HFFc6 (cell line): ENCODE data around the gene SHC3. TPM values are rescaled to one million over a fixed set of nuclear protein-coding genes. Genes with fewer than 3 reads are reported as not detected.

Experiments
- DNase-seq: peaks from one replicate; pipeline ENCODE4 v3.0.0-alpha.2; 2018
- H3K27ac Mint-ChIP-seq: 2 replicates; pipeline ENCODE4 v1.8.0; 2020; ENCODE audit warnings: mild to moderate bottlenecking, mixed read lengths
- H3K27me3 Mint-ChIP-seq: 2 replicates; pipeline ENCODE4 v1.8.0; 2021; ENCODE audit warnings: mild to moderate bottlenecking, moderate library complexity, mixed read lengths; ENCODE audit not compliant: insufficient read depth
- H3K36me3 Mint-ChIP-seq: 2 replicates; pipeline ENCODE4 v1.8.0; 2021; ENCODE audit warnings: low read depth, mixed read lengths
- H3K4me1 Mint-ChIP-seq: 2 replicates; pipeline ENCODE4 v1.8.0; 2020; ENCODE audit warnings: low read depth, mixed read lengths
- H3K4me3 Mint-ChIP-seq: 2 replicates; pipeline ENCODE4 v1.8.0; 2020; ENCODE audit warnings: mild to moderate bottlenecking, moderate library complexity, mixed read lengths
- H3K9me3 Mint-ChIP-seq: 2 replicates; pipeline ENCODE4 v1.8.0; 2020; ENCODE audit warnings: mild to moderate bottlenecking, mixed read lengths
- CTCF ChIP-seq: fragments of 200-600 bp; sonication (generic); IDR thresholded peaks from 2 replicates; pipeline ENCODE4 v1.5.0; 2021; ENCODE audit warnings: antibody characterized with exemption, mild to moderate bottlenecking
- total RNA-seq, 6 experiments: library from RNA; stranded (reverse); fragmentation: NEBNext Ultra II Directional; extraction: Animal tissue kit (Norgen Biotek cat#: 25700); gene quantifications; 2 replicates in 1 of 6; 3 replicates in 5 of 6; pipeline ENCODE4 v1.2.3, GENCODE V29; 2021

Gene SHC3
- total RNA-seq, 6 experiments from 2014 or later = 0.28 to 1.9 (median 0.42) TPM

- no peak for TF ChIP-seq CTCF
- peak overlapping the region; percentile 85 for H3K4me3 Mint-ChIP-seq
- H3K4me1 Mint-ChIP-seq = peaks cover 34% of the 10 kb centered on the region
- peak overlapping the region; percentile 89 for H3K27ac Mint-ChIP-seq
- no peaks in the 10 kb centered on the region for H3K9me3 Mint-ChIP-seq
- no peak for DNase-seq
- peaks cover 8% of the 10 kb centered on the region for H3K27me3 Mint-ChIP-seq
- no peaks in the 10 kb centered on the region for H3K36me3 Mint-ChIP-seq
Observed at GRCh38 chr9:89178830-89179539, 367 bp upstream of the SHC3 start.

- no peak for DNase-seq
- no peaks in the 10 kb centered on the region for H3K9me3 Mint-ChIP-seq
- peaks cover 34% of the 10 kb centered on the region for H3K4me1 Mint-ChIP-seq
- no peak overlapping the region for H3K27ac Mint-ChIP-seq
- H3K36me3 Mint-ChIP-seq = no peaks in the 10 kb centered on the region
- H3K4me3 Mint-ChIP-seq = peak overlapping the region; percentile 54
- H3K27me3 Mint-ChIP-seq = peaks cover 8% of the 10 kb centered on the region
- no peak for TF ChIP-seq CTCF
Observed at GRCh38 chr9:89177012-89177943, 1.3 kb downstream of the SHC3 start.

GRCh38 chr9:89175828-89176261, 2.8 kb downstream of the SHC3 start:
- no peak overlapping the region for H3K27ac Mint-ChIP-seq
- no peaks in the 10 kb centered on the region for H3K9me3 Mint-ChIP-seq
- no peak overlapping the region; the same call in 1 of the 2 replicates for H3K4me3 Mint-ChIP-seq
- DNase-seq = no peak
- H3K27me3 Mint-ChIP-seq = peaks cover 9% of the 10 kb centered on the region
- no peaks in the 10 kb centered on the region for H3K36me3 Mint-ChIP-seq
- H3K4me1 Mint-ChIP-seq = peaks cover 32% of the 10 kb centered on the region
- peak; percentile 47; the same call in 1 of the 2 replicates for TF ChIP-seq CTCF

- no peak overlapping the region for H3K4me3 Mint-ChIP-seq
- H3K27me3 Mint-ChIP-seq = peaks cover 7% of the 10 kb centered on the region
- no peaks in the 10 kb centered on the region for H3K36me3 Mint-ChIP-seq
- H3K9me3 Mint-ChIP-seq = no peaks in the 10 kb centered on the region
- no peak overlapping the region for H3K27ac Mint-ChIP-seq
- peaks cover 17% of the 10 kb centered on the region for H3K4me1 Mint-ChIP-seq
- no peak for TF ChIP-seq CTCF
- DNase-seq = no peak
Observed at GRCh38 chr9:89174291-89174690, 4.3 kb downstream of the SHC3 start.

- DNase-seq = no peak
- H3K9me3 Mint-ChIP-seq = no peaks in the 10 kb centered on the region
- no peak for TF ChIP-seq CTCF
- peaks cover 7% of the 10 kb centered on the region; the same call in 1 of the 2 replicates for H3K4me1 Mint-ChIP-seq
- H3K27me3 Mint-ChIP-seq = peaks cover 6% of the 10 kb centered on the region
- no peaks in the 10 kb centered on the region for H3K36me3 Mint-ChIP-seq
- no peak overlapping the region for H3K4me3 Mint-ChIP-seq
- H3K27ac Mint-ChIP-seq = no peak overlapping the region
Observed at GRCh38 chr9:89173072-89173471, 5.5 kb downstream of the SHC3 start.
